Activated B cell treated with CpG ODN at 0.5 μM for 24 hours (primary cell): ENCODE measurements around the gene ANGPTL4. TPM values are rescaled to one million over a fixed set of nuclear protein-coding genes. Genes with fewer than 3 reads are reported as not detected.

Source experiments
- ATAC-seq: fragments of 200-7000 bp; cut with Tn5 transposase; one replicate; pipeline ENCODE4 v1.10.0; 2021; ENCODE audit warnings: low read depth, mild to moderate bottlenecking, moderate library complexity
- CTCF ChIA-PET: fragments of 350-600 bp; sonication (Branson Sonifier 250); formaldehyde crosslinking; loops from one replicate; lab custom pipeline; 2021; ENCODE audit warnings: antibody characterized with exemption; lab: Charles Lee
- POLR2A ChIA-PET: fragments of 350-600 bp; sonication (Branson Sonifier 250); formaldehyde crosslinking; loops from one replicate; lab custom pipeline; 2021; ENCODE audit warnings: antibody characterized with exemption; lab: Charles Lee
- DNase-seq: peaks from one replicate; pipeline ENCODE4 v3.0.0; 2022
- H3K27ac Mint-ChIP-seq: one replicate; pipeline ENCODE4 v1.8.0; 2020; ENCODE audit warnings: mixed read lengths
- H3K27me3 Mint-ChIP-seq: one replicate; pipeline ENCODE4 v1.8.0; 2021; ENCODE audit warnings: mixed read lengths
- H3K36me3 Mint-ChIP-seq: one replicate; pipeline ENCODE4 v1.8.0; 2021; ENCODE audit warnings: low read depth, mixed read lengths
- H3K4me1 Mint-ChIP-seq: one replicate; pipeline ENCODE4 v1.8.0; 2021; ENCODE audit warnings: mixed read lengths
- H3K4me3 Mint-ChIP-seq: one replicate; pipeline ENCODE4 v1.8.0; 2020; ENCODE audit warnings: mild to moderate bottlenecking, mixed read lengths
- H3K9me3 Mint-ChIP-seq: one replicate; pipeline ENCODE4 v1.8.0; 2020; ENCODE audit warnings: mixed read lengths
- intact Hi-C: fragments of 100-400 bp; cut with micrococcal nuclease; formaldehyde crosslinking; loops from one replicate; pipeline ENCODE4 v1.15.1; 2024
- total RNA-seq: library from RNA; stranded (reverse); gene quantifications from 2 replicates; pipeline ENCODE4 v1.2.3, GENCODE V29; 2022
- TF ChIP-seq, protein P1 (sequence below): fragments of 200-600 bp; IDR thresholded peaks from one replicate; pipeline ENCODE4 v1.8.0; 2022; ENCODE audit warnings: antibody characterized with exemption, mild to moderate bottlenecking

ANGPTL4 gene
- total RNA-seq, 1 donor from 2014 or later = not detected

DNA sequence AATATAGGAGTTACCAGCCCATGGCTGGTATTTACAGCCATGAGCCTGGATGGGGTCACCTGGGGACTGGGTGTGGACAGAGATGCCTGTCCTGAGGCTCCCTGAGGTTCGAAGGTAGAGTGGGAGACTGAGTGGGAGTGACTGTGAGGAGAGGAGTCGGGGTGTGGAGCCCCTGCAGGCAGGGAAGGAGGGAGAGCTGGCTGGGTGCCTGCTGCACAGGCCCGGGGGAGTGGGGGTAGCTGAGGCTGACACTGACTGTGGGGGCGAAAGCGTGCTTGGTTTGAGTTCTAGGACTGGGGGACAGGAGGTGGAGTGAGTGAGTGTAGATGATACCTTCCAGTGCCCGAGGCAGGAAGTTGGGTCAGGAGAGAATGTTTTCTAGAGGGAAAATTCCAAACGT is 33.3 kb downstream of the ANGPTL4 start:
- TF ChIP-seq, protein P1, sequence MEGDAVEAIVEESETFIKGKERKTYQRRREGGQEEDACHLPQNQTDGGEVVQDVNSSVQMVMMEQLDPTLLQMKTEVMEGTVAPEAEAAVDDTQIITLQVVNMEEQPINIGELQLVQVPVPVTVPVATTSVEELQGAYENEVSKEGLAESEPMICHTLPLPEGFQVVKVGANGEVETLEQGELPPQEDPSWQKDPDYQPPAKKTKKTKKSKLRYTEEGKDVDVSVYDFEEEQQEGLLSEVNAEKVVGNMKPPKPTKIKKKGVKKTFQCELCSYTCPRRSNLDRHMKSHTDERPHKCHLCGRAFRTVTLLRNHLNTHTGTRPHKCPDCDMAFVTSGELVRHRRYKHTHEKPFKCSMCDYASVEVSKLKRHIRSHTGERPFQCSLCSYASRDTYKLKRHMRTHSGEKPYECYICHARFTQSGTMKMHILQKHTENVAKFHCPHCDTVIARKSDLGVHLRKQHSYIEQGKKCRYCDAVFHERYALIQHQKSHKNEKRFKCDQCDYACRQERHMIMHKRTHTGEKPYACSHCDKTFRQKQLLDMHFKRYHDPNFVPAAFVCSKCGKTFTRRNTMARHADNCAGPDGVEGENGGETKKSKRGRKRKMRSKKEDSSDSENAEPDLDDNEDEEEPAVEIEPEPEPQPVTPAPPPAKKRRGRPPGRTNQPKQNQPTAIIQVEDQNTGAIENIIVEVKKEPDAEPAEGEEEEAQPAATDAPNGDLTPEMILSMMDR = no peak
- POLR2A ChIA-PET = no interaction called here
- DNase-seq = no peak
- no peak overlapping the region for H3K4me3 Mint-ChIP-seq
- no peak overlapping the region for H3K27ac Mint-ChIP-seq
- intact Hi-C loops = loop anchor here (10.0 kb wide), 1 partner anchor 132 kb away; no protein-coding TSS in a partner anchor
- peaks cover 42% of the 10 kb centered on the region for H3K36me3 Mint-ChIP-seq
- CTCF ChIA-PET = no interaction called here
- no peaks in the 10 kb centered on the region for H3K27me3 Mint-ChIP-seq
- H3K4me1 Mint-ChIP-seq = peaks cover 21% of the 10 kb centered on the region
- H3K9me3 Mint-ChIP-seq = no peaks in the 10 kb centered on the region
- no peak for ATAC-seq

DNA sequence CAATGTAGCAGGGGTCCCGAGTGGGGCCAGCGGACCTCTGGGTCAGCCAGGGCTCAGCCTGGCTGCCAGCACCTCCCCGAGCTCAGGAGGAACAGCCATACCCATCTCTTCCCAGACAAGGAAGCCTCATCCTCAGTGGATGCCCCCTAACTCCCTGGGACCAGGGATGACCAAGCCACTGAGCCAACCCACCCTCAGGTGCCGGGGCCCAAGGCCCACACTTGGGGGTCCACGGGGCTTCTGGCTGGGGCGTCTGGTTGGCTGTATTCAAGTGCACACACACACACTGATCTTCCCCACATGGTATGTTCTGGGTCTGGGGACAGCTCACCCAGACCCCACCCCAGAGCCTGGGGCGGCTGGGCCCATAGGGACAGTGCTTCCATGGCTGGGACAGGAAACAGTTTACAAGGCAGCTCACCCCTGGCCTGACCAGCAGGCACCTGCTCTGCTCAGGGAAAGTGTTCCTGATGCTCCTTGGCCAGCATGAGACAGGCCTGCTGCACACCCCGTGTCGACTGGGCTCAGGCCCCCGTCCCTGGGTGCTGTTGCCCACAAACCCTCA is 33.9 kb downstream of the ANGPTL4 start:
- no peak overlapping the region for H3K27ac Mint-ChIP-seq
- no peaks in the 10 kb centered on the region for H3K27me3 Mint-ChIP-seq
- H3K4me1 Mint-ChIP-seq = peaks cover 19% of the 10 kb centered on the region
- ChIA-PET CTCF (interaction anchor here (1.1 kb wide), 1 partner anchor 49 kb away, joined by 3 read pairs; no protein-coding TSS in a partner anchor), POLR2A (no interaction called here)
- ATAC-seq (no peak), DNase-seq (no peak)
- H3K36me3 Mint-ChIP-seq = peaks cover 48% of the 10 kb centered on the region
- intact Hi-C loops = loop anchor here (10.0 kb wide), 1 partner anchor 133 kb away; no protein-coding TSS in a partner anchor
- no peak overlapping the region for H3K4me3 Mint-ChIP-seq
- H3K9me3 Mint-ChIP-seq = no peaks in the 10 kb centered on the region
- TF ChIP-seq, protein P1 = no peak

DNA sequence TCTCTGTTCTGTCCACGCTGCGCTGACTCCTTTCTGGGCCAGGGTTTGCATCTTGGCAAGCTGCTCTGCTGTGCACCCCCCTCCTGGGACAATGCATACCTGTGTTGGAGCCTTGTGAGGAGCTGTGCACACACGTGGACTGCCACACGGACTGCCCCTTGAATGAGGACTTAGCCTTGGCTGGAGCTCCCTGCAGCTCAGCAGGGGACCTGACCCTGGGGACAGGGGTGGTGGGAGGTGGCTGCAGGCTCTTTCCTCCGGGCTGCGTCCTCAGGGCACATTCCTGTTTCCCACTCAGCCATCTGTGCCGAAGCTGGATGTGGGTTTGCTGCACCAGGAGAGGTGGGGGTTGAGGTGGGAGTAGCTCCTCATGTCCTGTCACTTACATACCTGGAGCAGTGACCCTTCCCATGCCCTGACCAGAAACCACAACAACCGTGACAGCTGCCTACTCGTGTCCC is 34.4 kb downstream of the ANGPTL4 start:
- POLR2A ChIA-PET = no interaction called here

DNA sequence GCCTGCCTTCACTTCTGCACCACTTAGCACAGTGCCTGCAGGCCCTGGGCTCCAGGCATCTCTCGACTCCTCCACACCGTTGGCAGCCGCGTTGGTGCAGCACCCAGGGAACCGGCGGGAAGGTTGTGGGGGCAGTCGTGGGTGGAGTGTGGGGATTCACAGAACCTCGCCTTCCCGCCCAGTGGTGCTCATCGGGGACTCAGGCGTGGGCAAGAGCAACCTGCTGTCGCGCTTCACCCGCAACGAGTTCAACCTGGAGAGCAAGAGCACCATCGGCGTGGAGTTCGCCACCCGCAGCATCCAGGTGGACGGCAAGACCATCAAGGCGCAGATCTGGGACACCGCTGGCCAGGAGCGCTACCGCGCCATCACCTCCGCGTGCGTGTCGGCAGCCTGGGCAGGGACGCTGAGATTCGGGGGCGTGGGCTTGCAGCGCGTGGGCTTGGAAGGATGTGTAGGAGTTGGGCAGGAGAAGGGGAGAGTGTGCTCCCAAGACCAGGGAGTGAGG is 35.8 kb downstream of the ANGPTL4 start:
- TF ChIP-seq, protein P1 = no peak

More for the DNA sequence above, 34.4 kb downstream of the ANGPTL4 start:
- CTCF ChIA-PET = interaction anchor here (1.1 kb wide), 1 partner anchor 50 kb away, joined by 3 read pairs; no protein-coding TSS in a partner anchor
- Mint-ChIP-seq H3K27me3 (no peaks in the 10 kb centered on the region), H3K9me3 (no peaks in the 10 kb centered on the region), H3K36me3 (peaks cover 53% of the 10 kb centered on the region), H3K4me1 (peaks cover 15% of the 10 kb centered on the region), H3K4me3 (no peak overlapping the region), H3K27ac (no peak overlapping the region)
- ATAC-seq (no peak), DNase-seq (no peak)
- intact Hi-C loops = loop anchor here (10.0 kb wide), 1 partner anchor 134 kb away; no protein-coding TSS in a partner anchor
- TF ChIP-seq, protein P1 = no peak

DNA sequence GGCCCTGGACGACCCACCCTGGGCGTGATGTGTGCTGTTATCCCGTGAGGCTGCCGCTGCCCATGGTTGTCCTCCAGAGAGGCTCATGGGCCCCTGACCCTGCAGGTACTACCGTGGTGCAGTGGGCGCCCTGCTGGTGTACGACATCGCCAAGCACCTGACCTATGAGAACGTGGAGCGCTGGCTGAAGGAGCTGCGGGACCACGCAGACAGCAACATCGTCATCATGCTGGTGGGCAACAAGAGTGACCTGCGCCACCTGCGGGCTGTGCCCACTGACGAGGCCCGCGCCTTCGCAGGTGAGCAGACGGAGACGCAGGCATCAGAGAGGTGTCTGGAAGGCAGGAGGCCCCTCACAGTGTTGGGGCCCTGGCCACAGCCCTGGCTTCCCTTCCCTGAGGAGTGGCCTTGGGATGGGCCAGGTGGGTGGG is 38.0 kb downstream of the ANGPTL4 start:
- H3K9me3 Mint-ChIP-seq = no peaks in the 10 kb centered on the region
- no peak overlapping the region for H3K4me3 Mint-ChIP-seq
- no peak for ATAC-seq
- H3K4me1 Mint-ChIP-seq = peaks cover 7% of the 10 kb centered on the region
- H3K36me3 Mint-ChIP-seq = peaks cover 56% of the 10 kb centered on the region
- DNase-seq = no peak
- TF ChIP-seq, protein P1 = no peak
- CTCF ChIA-PET = no interaction called here
- H3K27ac Mint-ChIP-seq = no peak overlapping the region
- H3K27me3 Mint-ChIP-seq = no peaks in the 10 kb centered on the region
- POLR2A ChIA-PET = no interaction called here
- intact Hi-C loops = no loop called here

More for the DNA sequence above, 35.8 kb downstream of the ANGPTL4 start:
- Mint-ChIP-seq H3K9me3 (no peaks in the 10 kb centered on the region), H3K27me3 (no peaks in the 10 kb centered on the region), H3K4me3 (no peak overlapping the region), H3K4me1 (peaks cover 15% of the 10 kb centered on the region), H3K36me3 (peaks cover 58% of the 10 kb centered on the region), H3K27ac (no peak overlapping the region)
- no peak for ATAC-seq
- CTCF ChIA-PET = no interaction called here
- POLR2A ChIA-PET = interaction anchor here (0.7 to 0.8 kb wide), 2 partner anchors 9 to 139 kb away, joined by 3 to 5 read pairs; partner anchors contain the start of gene RAB11B
- intact Hi-C loops = loop anchor here (10.0 kb wide), 1 partner anchor 135 kb away; no protein-coding TSS in a partner anchor
- no peak for DNase-seq
